Osteocyte (in vitro differentiated cells): ENCODE data around the gene HECW1. TPM values are rescaled to one million over a fixed set of nuclear protein-coding genes. Genes with fewer than 3 reads are reported as not detected.

Experiments
- DNase-seq: peaks from one replicate; pipeline ENCODE4 v3.0.0; 2021; ENCODE audit warnings: mixed read lengths; ENCODE audit not compliant: unreplicated experiment; ENCODE audit errors: extremely low spot score
- H3K27ac Mint-ChIP-seq: one replicate; pipeline ENCODE4 v1.8.0; 2021; ENCODE audit warnings: mild to moderate bottlenecking, mixed read lengths; ENCODE audit not compliant: unreplicated experiment
- H3K27me3 Mint-ChIP-seq: one replicate; pipeline ENCODE4 v1.8.0; 2021; ENCODE audit warnings: mixed read lengths; ENCODE audit not compliant: unreplicated experiment
- H3K36me3 Mint-ChIP-seq: one replicate; pipeline ENCODE4 v1.8.0; 2021; ENCODE audit warnings: mixed read lengths; ENCODE audit not compliant: unreplicated experiment
- H3K4me1 Mint-ChIP-seq: one replicate; pipeline ENCODE4 v1.8.0; 2021; ENCODE audit warnings: mixed read lengths; ENCODE audit not compliant: unreplicated experiment
- H3K4me3 Mint-ChIP-seq: one replicate; pipeline ENCODE4 v1.8.0; 2021; ENCODE audit warnings: mild to moderate bottlenecking, moderate library complexity, mixed read lengths; ENCODE audit not compliant: unreplicated experiment
- H3K9me3 Mint-ChIP-seq: one replicate; pipeline ENCODE4 v1.8.0; 2021; ENCODE audit warnings: mixed read lengths; ENCODE audit not compliant: unreplicated experiment
- total RNA-seq: library from RNA; stranded (reverse); gene quantifications from 2 replicates; pipeline ENCODE4 v1.2.1, GENCODE V29; 2021
- TF ChIP-seq, protein P1 (sequence below): fragments of 200-600 bp; sonication (generic); IDR thresholded peaks from 2 replicates; pipeline ENCODE4 v1.5.0; 2021; ENCODE audit warnings: antibody characterized with exemption, mild to moderate bottlenecking, moderate library complexity

The HECW1 gene
- total RNA-seq, 1 donor from 2014 or later = 0.16 TPM

GRCh38 chr7:43104874-43105520 is 7.5 kb upstream of the HECW1 start:
- Mint-ChIP-seq H3K9me3 (peaks cover 5% of the 10 kb centered on the region), H3K27me3 (peaks cover 42% of the 10 kb centered on the region), H3K27ac (no peak overlapping the region), H3K4me3 (no peak overlapping the region), H3K36me3 (no peaks in the 10 kb centered on the region), H3K4me1 (no peaks in the 10 kb centered on the region)
- DNase-seq = no peak
- TF ChIP-seq, protein P1, sequence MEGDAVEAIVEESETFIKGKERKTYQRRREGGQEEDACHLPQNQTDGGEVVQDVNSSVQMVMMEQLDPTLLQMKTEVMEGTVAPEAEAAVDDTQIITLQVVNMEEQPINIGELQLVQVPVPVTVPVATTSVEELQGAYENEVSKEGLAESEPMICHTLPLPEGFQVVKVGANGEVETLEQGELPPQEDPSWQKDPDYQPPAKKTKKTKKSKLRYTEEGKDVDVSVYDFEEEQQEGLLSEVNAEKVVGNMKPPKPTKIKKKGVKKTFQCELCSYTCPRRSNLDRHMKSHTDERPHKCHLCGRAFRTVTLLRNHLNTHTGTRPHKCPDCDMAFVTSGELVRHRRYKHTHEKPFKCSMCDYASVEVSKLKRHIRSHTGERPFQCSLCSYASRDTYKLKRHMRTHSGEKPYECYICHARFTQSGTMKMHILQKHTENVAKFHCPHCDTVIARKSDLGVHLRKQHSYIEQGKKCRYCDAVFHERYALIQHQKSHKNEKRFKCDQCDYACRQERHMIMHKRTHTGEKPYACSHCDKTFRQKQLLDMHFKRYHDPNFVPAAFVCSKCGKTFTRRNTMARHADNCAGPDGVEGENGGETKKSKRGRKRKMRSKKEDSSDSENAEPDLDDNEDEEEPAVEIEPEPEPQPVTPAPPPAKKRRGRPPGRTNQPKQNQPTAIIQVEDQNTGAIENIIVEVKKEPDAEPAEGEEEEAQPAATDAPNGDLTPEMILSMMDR = no peak

DNA sequence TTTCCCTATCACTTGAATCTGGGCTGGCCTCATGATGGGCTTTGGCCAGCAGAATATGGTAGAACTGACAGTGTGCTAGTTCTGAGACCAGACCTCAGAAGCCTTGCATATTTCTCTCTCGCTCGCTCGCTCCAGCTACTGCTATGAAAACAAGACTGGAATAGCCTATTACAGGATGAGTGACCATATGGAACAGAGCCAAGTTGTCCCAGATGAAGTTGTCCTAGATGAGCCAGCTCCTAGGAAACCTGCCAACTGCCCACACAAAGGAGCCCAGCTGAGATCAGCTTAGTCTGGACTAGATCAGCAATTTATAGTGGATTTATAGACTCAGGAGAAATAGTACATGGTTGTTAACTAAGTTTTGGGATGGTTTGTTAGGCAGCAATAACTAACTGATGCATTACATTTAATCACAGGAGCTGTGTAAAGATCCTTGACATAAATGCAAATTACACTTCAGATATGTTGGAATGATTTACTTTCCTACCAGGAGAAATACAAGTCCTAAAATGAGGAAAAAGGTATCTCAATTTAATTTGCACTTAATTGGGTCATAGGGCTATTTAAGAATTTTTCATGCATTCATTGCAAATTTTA is 6.8 kb upstream of the HECW1 start:
- Mint-ChIP-seq H3K4me1 (no peaks in the 10 kb centered on the region), H3K27me3 (peaks cover 46% of the 10 kb centered on the region), H3K9me3 (peaks cover 5% of the 10 kb centered on the region), H3K36me3 (no peaks in the 10 kb centered on the region), H3K27ac (no peak overlapping the region), H3K4me3 (no peak overlapping the region)
- DNase-seq = no peak
- TF ChIP-seq, protein P1 = no peak

- peaks cover 5% of the 10 kb centered on the region for H3K9me3 Mint-ChIP-seq
- peak; percentile 87 for DNase-seq
- H3K36me3 Mint-ChIP-seq = no peaks in the 10 kb centered on the region
- TF ChIP-seq, protein P1 = peak; percentile 86
- no peak overlapping the region for H3K27ac Mint-ChIP-seq
- H3K4me3 Mint-ChIP-seq = no peak overlapping the region
- peaks cover 52% of the 10 kb centered on the region for H3K27me3 Mint-ChIP-seq
- H3K4me1 Mint-ChIP-seq = peaks cover 6% of the 10 kb centered on the region
These were observed 4.0 kb upstream of the HECW1 start for GRCh38 chr7:43108255-43109011.

GRCh38 chr7:43110791-43111535 is 1.5 kb upstream of the HECW1 start:
- Mint-ChIP-seq H3K4me1 (peaks cover 17% of the 10 kb centered on the region), H3K27me3 (peaks cover 58% of the 10 kb centered on the region), H3K27ac (no peak overlapping the region), H3K4me3 (no peak overlapping the region), H3K9me3 (no peaks in the 10 kb centered on the region), H3K36me3 (no peaks in the 10 kb centered on the region)
- no peak for DNase-seq
- TF ChIP-seq, protein P1 = no peak
